Fibroblast of lung (primary cell): ENCODE results near the gene SLC34A3. TPM values are rescaled to one million over a fixed set of nuclear protein-coding genes. Genes with fewer than 3 reads are reported as not detected.

Experiments used
- DNase-seq, 2 donors: peaks; one replicate each; pipeline versions ENCODE4 v3.0.0 to v3.0.0-alpha.2; 2010; ENCODE audit warnings: low read depth in 2 of 2
- H2AFZ ChIP-seq: 2 replicates; pipeline ENCODE4 v1.5.1; 2012; ENCODE audit warnings: low read length, control low read depth, inconsistent platforms
- H3K27ac ChIP-seq: 2 replicates; pipeline ENCODE4 v1.5.1; 2011; ENCODE audit warnings: low read length, control low read depth; ENCODE audit not compliant: insufficient read depth
- H3K27me3 ChIP-seq: 2 replicates; pipeline ENCODE4 v1.5.1; 2011; ENCODE audit warnings: mild to moderate bottlenecking, low read length; ENCODE audit not compliant: control insufficient read depth, insufficient read depth
- H3K36me3 ChIP-seq: 2 replicates; pipeline ENCODE4 v1.5.1; 2011; ENCODE audit warnings: low read length; ENCODE audit not compliant: control insufficient read depth, insufficient read depth
- H3K4me1 ChIP-seq: 2 replicates; pipeline ENCODE4 v1.5.1; 2011; ENCODE audit warnings: low read length; ENCODE audit not compliant: control insufficient read depth, insufficient read depth; ENCODE audit errors: extremely low read depth
- H3K4me2 ChIP-seq: 2 replicates; pipeline ENCODE4 v1.5.1; 2011; ENCODE audit warnings: low read length, control low read depth; ENCODE audit not compliant: insufficient read depth; ENCODE audit errors: extremely low read depth
- H3K4me3 ChIP-seq, 4 experiments: fragments of 200-600 bp in 1 of 4; sonication (generic) in 1 of 4; replicated peaks in 1 of 4; 2 replicates each; pipeline ENCODE4 v1.5.1; 2011 to 2016; ENCODE audit warnings: low read length in 4 of 4, low read depth in 3 of 4, mild to moderate bottlenecking in 3 of 4, control low read depth in 2 of 4, inconsistent platforms in 1 of 4, mixed read lengths in 1 of 4; ENCODE audit not compliant: insufficient read depth in 1 of 4; ENCODE audit errors: control extremely low read depth in 1 of 4
- H3K79me2 ChIP-seq: 2 replicates; pipeline ENCODE4 v1.5.1; 2012; ENCODE audit warnings: mild to moderate bottlenecking, low read length, inconsistent platforms; ENCODE audit not compliant: control insufficient read depth, insufficient read depth
- H3K9ac ChIP-seq: 2 replicates; pipeline ENCODE4 v1.5.1; 2011; ENCODE audit warnings: mild to moderate bottlenecking, low read length, control low read depth; ENCODE audit not compliant: insufficient read depth
- H3K9me3 ChIP-seq: 2 replicates; pipeline ENCODE4 v1.5.1; 2012; ENCODE audit warnings: low read depth, low read length; ENCODE audit not compliant: control insufficient read depth, insufficient read depth
- H4K20me1 ChIP-seq: 2 replicates; pipeline ENCODE4 v1.5.1; 2011; ENCODE audit warnings: low read length; ENCODE audit not compliant: control insufficient read depth, insufficient read depth; ENCODE audit errors: extremely low read depth
- CTCF ChIP-seq, 2 donors: IDR thresholded peaks in 1 of 2; conservative IDR thresholded peaks in 1 of 2; 1 replicate in 1 of 2; 2 replicates in 1 of 2; pipeline ENCODE4 v1.5.1; 2011 to 2012; ENCODE audit warnings: low read length in 2 of 2, control low read depth in 1 of 2, inconsistent platforms in 1 of 2, low read depth in 1 of 2, mild to moderate bottlenecking in 1 of 2
- EZH2 ChIP-seq: IDR thresholded peaks from 2 replicates; pipeline ENCODE4 v1.5.1; 2012; ENCODE audit warnings: low read length, control low read depth, mild to moderate bottlenecking; ENCODE audit errors: missing control alignments
- polyA plus RNA-seq, 2 donors: library from polyadenylated mRNA; depleted of rRNA in 1 of 2; stranded (reverse) in 1 of 2; unstranded in 1 of 2; fragments of >200 nt; gene quantifications; 2 replicates each; pipeline ENCODE4 v1.2.1, GENCODE V29; 2011 to 2012; ENCODE audit warnings: missing spikeins in 1 of 2
- total RNA-seq: library from RNA; depleted of rRNA; stranded (reverse); fragments of >200 nt; gene quantifications from 2 replicates; pipeline ENCODE4 v1.2.1, GENCODE V29; 2014

SLC34A3 gene
- total and polyA plus RNA-seq, 2 donors (not counting 1 experiment from before 2014, with no cell fraction given), result not detected

GRCh38 chr9:137277329-137278041, 46.8 kb downstream of the SLC34A3 start, which contains the start of gene TOR4A:
Gene TOR4A, plus strand, starts transcription at chr9:137277726. Its CDS starts 964 bp downstream, at chr9:137278690.
- peaks cover 26% of the 10 kb centered on the region for H3K79me2 ChIP-seq
- TF ChIP-seq EZH2, result no peak
- peak in 1 of 2 donors; percentile 6 for TF ChIP-seq CTCF (conservative IDR thresholded peaks at IDR 0.05 in 1 of 2, IDR thresholded peaks at IDR 0.05 in 1 of 2; ENCODE audit: low read depth in 1 of 2, low read length in 2 of 2)
- H3K27ac ChIP-seq, result peak within 1 kb of the TSS; percentile 82
- H3K36me3 ChIP-seq, result peaks cover 23% of the 10 kb centered on the region
- H3K4me2 ChIP-seq, result peak within 1 kb of the TSS; percentile 81
- no peaks in the 10 kb centered on the region for H3K9me3 ChIP-seq
- peaks cover 10% of the 10 kb centered on the region for H3K4me1 ChIP-seq
- H4K20me1 ChIP-seq, result no peaks in the 10 kb centered on the region
- no peak within 1 kb of the TSS for H2AFZ ChIP-seq
- H3K4me3 ChIP-seq, result peak within 1 kb of the TSS; percentile 67 to 86 (median 73)
- H3K27me3 ChIP-seq, result no peaks in the 10 kb centered on the region
- H3K9ac ChIP-seq, result peak within 1 kb of the TSS; percentile 59
- peak; percentile 87 for DNase-seq

- Histone ChIP-seq H3K9me3 (no peaks in the 10 kb centered on the region), H3K4me1 (peaks cover 10% of the 10 kb centered on the region), H3K27me3 (no peaks in the 10 kb centered on the region), H4K20me1 (no peaks in the 10 kb centered on the region), H3K36me3 (peaks cover 20% of the 10 kb centered on the region), H2AFZ (no peak overlapping the region), H3K9ac (peak overlapping the region; percentile 59), H3K4me3 (peak overlapping the region; percentile 67 to 86 (median 73)), H3K4me2 (peak overlapping the region; percentile 81), H3K27ac (peak overlapping the region; percentile 73), H3K79me2 (peaks cover 26% of the 10 kb centered on the region)
- DNase-seq, result peak in 1 of 2 donors; percentile 36
- TF ChIP-seq EZH2 (no peak), CTCF (conservative IDR thresholded peaks at IDR 0.05 in 1 of 2, IDR thresholded peaks at IDR 0.05 in 1 of 2; ENCODE audit: low read depth in 1 of 2, low read length in 2 of 2) (no peak)
These were observed 47.5 kb downstream of the SLC34A3 start for GRCh38 chr9:137278061-137278701.
